GM18508 (cell line): ENCODE results near the gene KRTAP6-3.

ENCODE experiments used
- ATAC-seq: cut with Tn5 transposase; IDR thresholded peaks from one replicate; pipeline ENCODE4 v1.9.1; 2021; ENCODE audit warnings: moderate number of reproducible peaks; ENCODE audit not compliant: insufficient read depth, unreplicated experiment

KRTAP6-3 gene

DNA sequence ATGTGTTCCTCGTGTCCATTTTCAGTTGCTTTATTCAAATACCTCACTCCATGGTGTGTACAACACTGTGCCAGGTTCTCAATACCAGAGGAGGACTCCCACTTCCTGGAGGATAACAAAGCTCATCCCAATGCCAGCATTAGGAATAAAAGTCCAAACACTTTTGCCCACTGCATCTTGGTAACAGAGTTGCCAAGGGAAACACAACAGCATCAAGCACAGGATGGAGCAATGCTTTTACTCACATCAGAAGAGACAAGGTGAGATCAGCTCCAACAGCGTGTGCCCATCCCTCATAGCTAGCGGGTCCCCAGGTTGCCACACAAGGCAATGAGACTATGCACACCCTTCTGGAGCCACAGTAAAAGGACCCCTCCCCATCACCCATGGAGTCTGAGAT is 31.1 kb downstream of the KRTAP6-3 start:
- ATAC-seq: no peak

- no peak for ATAC-seq
Observed at GRCh38 chr21:30625449-30626165, 33.4 kb downstream of the KRTAP6-3 start.

- no peak for ATAC-seq
Observed at GRCh38 chr21:30628109-30628508, 35.9 kb downstream of the KRTAP6-3 start.

- no peak for ATAC-seq
Observed at GRCh38 chr21:30629200-30629599, 37.0 kb downstream of the KRTAP6-3 start.

GRCh38 chr21:30634906-30635305 is 42.7 kb downstream of the KRTAP6-3 start, which contains the start of gene KRTAP20-2:
Gene KRTAP20-2, plus strand, starts transcription at chr21:30635206. Its CDS starts 58 bp downstream, at chr21:30635264.
- no peak for ATAC-seq

DNA sequence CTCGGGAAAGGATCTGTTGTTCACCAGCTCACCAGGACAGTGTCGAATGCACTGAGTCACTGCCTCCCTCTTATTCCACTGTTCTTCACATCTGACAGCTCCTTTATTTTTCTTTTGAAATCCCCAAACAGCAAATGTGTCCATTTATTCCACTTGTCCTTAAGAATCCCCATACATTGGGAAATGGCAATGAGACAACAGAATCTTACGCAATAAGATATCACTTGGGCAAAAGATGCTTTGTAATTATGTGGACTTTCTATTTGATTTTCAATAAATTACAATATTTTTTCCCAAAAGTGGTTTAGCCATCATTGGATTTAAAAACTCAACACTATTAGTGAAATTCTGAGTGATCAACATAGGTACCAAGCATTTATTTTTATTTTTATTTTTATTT is 46.4 kb downstream of the KRTAP6-3 start:
- ATAC-seq: no peak

- ATAC-seq: no peak
Observed at GRCh38 chr21:30642564-30642963, 50.3 kb downstream of the KRTAP6-3 start, which contains the start of gene KRTAP20-3. Gene KRTAP20-3, plus strand, starts transcription at chr21:30642864.
